ENCODE data around the gene PTPRD.
A peak's percentile ranks its signal among the peaks of the same experiment; 100 is the strongest.

PTPRD gene

DNA sequence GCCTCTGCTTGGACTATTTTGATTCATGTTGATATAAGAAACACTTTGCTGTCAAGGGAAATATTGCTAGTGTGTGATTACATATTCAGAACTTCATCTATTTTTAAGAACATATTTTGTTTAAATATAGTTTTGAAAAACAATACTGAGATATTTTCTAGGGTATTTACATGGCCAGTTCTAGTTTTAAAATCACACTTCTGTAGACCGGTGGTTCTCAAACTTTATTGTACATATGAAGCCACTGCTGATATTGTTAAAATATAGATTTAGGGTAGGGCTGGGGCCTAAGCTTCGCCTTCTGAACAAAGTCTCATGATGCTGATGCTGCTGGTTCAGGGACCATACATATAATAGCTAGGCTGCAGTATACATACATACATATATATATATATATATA is 1000.0 kb downstream of the PTPRD start:
- FAIRE-seq (no peak), DNase-seq (ENCODE audit: insufficient read length, low spot score) (no peak)
- TF ChIP-seq, protein P1, sequence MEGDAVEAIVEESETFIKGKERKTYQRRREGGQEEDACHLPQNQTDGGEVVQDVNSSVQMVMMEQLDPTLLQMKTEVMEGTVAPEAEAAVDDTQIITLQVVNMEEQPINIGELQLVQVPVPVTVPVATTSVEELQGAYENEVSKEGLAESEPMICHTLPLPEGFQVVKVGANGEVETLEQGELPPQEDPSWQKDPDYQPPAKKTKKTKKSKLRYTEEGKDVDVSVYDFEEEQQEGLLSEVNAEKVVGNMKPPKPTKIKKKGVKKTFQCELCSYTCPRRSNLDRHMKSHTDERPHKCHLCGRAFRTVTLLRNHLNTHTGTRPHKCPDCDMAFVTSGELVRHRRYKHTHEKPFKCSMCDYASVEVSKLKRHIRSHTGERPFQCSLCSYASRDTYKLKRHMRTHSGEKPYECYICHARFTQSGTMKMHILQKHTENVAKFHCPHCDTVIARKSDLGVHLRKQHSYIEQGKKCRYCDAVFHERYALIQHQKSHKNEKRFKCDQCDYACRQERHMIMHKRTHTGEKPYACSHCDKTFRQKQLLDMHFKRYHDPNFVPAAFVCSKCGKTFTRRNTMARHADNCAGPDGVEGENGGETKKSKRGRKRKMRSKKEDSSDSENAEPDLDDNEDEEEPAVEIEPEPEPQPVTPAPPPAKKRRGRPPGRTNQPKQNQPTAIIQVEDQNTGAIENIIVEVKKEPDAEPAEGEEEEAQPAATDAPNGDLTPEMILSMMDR (IDR thresholded peaks at IDR 0.05; ENCODE audit: insufficient read depth, missing control alignments): no peak

DNA sequence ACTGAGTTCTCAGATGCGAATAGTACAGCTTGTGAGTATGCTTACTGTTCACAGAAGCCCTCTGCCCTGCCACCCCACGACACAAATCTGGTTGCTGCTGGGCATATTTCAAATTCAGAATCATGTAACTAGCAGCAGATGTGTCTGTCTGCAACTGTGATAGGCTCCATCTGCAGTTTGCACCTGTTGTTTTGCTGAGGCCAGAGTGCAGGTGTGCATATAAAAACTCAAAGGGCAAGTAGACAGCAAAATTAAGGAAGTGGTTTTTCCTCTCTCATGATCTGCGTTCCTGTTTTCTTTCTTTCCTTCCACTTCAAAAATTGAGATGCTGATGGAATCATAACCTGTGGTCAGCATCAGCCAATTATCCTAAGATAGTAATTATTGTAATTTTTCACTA is 1000.5 kb downstream of the PTPRD start:
- TF ChIP-seq, protein P1 (IDR thresholded peaks at IDR 0.05; ENCODE audit: insufficient read depth, missing control alignments): no peak
- no peak for DNase-seq (ENCODE audit: insufficient read length, low spot score)
- no peak for FAIRE-seq

DNA sequence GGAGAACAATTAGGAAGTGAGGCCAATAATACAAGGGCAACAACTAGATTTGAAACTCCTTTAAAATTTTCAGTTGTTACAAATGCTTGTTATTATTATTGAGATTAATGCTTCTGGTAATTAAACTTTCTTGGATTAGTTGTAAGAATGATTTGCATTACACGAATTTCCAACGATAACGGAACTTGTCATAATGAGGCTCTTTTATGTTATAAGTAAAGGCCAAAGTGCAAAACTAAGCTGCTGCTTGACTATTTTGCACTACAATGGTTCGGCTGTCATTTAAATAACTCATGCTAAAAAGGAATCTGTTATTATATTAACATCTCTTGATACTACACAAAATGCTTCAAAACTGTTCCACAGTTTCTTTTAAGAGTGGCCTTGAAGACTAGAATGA is 1007.1 kb downstream of the PTPRD start:
- FAIRE-seq (no peak), DNase-seq (ENCODE audit: insufficient read length, low spot score) (no peak)
- TF ChIP-seq, protein P1 (IDR thresholded peaks at IDR 0.05; ENCODE audit: insufficient read depth, missing control alignments): no peak

DNA sequence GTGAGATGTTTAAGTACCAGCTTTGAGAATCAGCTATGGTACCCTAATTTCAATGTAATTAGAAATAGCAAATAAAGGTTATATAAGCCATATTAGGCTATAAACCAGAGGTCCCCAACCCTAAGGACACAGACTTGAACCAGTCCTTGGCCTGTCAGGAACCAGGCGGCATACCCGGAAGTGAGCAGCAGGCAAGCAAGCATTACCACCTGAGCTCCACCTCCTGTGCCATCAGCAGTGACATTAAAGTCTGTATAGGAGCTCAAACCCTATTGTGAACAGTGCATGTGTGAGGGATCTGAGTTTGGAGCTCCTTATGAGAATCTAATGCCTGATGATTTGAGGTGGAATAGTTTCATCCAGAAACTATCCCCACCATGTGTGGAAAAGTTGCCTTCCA is 1009.5 kb downstream of the PTPRD start:
- no peak for FAIRE-seq
- no peak for DNase-seq (ENCODE audit: insufficient read length, low spot score)
- TF ChIP-seq, protein P1 (IDR thresholded peaks at IDR 0.05; ENCODE audit: insufficient read depth, missing control alignments): no peak

DNA sequence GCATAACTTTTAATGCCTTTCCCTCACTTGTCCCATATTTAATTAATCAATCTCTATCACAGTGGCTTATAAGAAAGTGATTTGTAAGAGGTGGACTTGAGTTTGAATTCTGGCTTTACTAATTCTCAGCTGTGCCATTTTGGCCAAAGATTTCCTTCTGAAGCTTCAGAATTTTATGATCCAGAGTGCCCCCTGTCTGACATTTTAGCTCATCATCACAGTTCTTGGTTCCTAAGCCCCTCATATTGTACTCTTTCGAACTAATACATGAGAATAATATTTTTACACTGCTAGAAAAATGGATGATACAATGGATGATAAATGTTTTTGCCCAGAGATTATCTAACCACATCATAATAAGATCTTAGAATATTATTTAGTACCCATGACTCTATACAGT is 1014.1 kb downstream of the PTPRD start:
- DNase-seq (ENCODE audit: insufficient read length, low spot score) (no peak), FAIRE-seq (no peak)
- TF ChIP-seq, protein P1 (IDR thresholded peaks at IDR 0.05; ENCODE audit: insufficient read depth, missing control alignments): peak; percentile 25

DNA sequence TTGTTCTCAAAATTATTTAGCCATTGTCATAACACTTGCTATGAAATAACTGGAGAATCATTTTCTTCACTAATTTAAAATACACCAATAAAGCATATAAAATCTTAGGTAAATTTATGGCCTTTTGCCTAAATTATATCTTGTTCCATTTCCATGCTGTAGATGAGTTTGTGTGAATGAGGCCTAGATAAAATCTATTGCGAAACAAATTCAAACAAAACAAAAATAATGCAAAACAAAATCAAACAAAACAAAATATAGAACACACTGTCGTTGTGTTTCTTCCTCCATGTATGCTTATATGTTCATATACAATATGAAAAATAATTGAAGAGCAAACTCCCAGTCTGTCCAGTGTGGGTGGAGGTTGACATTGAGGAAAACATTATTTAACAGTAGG is 1020.7 kb downstream of the PTPRD start:
- FAIRE-seq: no peak
- TF ChIP-seq, protein P1 (IDR thresholded peaks at IDR 0.05; ENCODE audit: insufficient read depth, missing control alignments): no peak
- no peak for DNase-seq (ENCODE audit: insufficient read length, low spot score)

DNA sequence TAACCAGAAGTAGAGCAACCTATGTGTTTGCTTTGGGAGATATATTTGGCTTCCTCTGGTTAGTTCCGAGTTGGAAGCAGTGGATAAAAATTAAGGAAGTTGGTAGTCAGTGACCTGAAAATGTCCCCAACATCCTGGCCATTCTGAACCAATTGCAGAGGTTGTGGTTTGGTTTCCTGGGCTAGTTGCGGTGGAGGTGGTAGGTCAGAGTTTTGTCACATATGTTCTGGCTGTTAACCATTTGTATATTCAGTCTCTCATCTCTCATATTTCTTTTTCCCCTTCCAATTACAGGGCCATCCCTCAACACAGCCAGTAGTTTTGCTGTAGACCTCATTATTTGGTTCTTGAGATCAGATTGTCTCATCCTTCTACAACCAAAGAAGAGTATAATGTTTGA is 1026.9 kb downstream of the PTPRD start:
- DNase-seq (ENCODE audit: insufficient read length, low spot score): no peak
- no peak for FAIRE-seq
- TF ChIP-seq, protein P1 (IDR thresholded peaks at IDR 0.05; ENCODE audit: insufficient read depth, missing control alignments): no peak
